Prostate gland (tissue), 2 donors: ENCODE measurements around the gene SLC17A4. TPM values are rescaled to one million over a fixed set of nuclear protein-coding genes. Genes with fewer than 3 reads are reported as not detected.

Experiments
- DNase-seq: peaks from one replicate; pipeline ENCODE4 v3.0.0-alpha.2; 2019; ENCODE audit warnings: low spot score
- H3K27ac ChIP-seq, 2 donors: fragments of 200-600 bp; sonication (generic); 2 replicates each; pipeline ENCODE4 v1.5.1; 2017 to 2019
- H3K27me3 ChIP-seq: fragments of 200-600 bp; sonication (generic); replicated peaks from 2 replicates; pipeline ENCODE4 v1.5.1; 2019; ENCODE audit not compliant: insufficient read depth
- H3K36me3 ChIP-seq, 2 donors: fragments of 200-600 bp; sonication (generic); 1 replicate in 1 of 2; 2 replicates in 1 of 2; pipeline versions ENCODE4 v1.5.1 to v1.8.1; 2017 to 2019
- H3K4me1 ChIP-seq: fragments of 200-600 bp; sonication (generic); replicated peaks from 2 replicates; pipeline ENCODE4 v1.5.1; 2019
- H3K4me3 ChIP-seq, 2 donors: fragments of 200-600 bp; sonication (generic); 2 replicates each; pipeline ENCODE4 v1.5.1; 2017 to 2019
- H3K9me3 ChIP-seq: fragments of 200-600 bp; sonication (generic); 2 replicates; pipeline ENCODE4 v1.5.1; 2017
- POLR2A ChIP-seq: fragments of 450-650 bp; IDR thresholded peaks from one replicate; pipeline ENCODE4 v1.6.1; 2016; ENCODE audit warnings: antibody characterized with exemption, mild to moderate bottlenecking
- POLR2AphosphoS5 ChIP-seq: sonication (generic); formaldehyde crosslinking; IDR thresholded peaks from one replicate; pipeline ENCODE4 v1.6.1; 2017; ENCODE audit warnings: antibody characterized with exemption
- WGBS: methylation state at CpG from one replicate; pipeline ENCODE4 v1.1.5; 2018; 5-methylcytosine and 5-hydroxymethylcytosine counted together
- intact Hi-C: fragments of 100-400 bp; cut with DNase I; formaldehyde crosslinking; loops from one replicate; pipeline ENCODE4 v1.14.2; 2022
- total RNA-seq, 2 donors: library from RNA; depleted of rRNA; stranded (reverse); fragments of >200 nt; gene quantifications; one replicate each; pipeline ENCODE4 v1.1.0, GENCODE V29; 2016
- TF ChIP-seq, protein P1 (sequence below), 4 experiments: fragments of 200-600 bp in 2 of 4; fragments of 450-650 bp in 2 of 4; sonication (generic) in 2 of 4; IDR thresholded peaks; 1 replicate in 3 of 4; 2 replicates in 1 of 4; pipeline ENCODE4 v1.5.1; 2016 to 2019; ENCODE audit warnings: antibody characterized with exemption in 4 of 4, mild to moderate bottlenecking in 2 of 4, moderate library complexity in 2 of 4

SLC17A4 gene
- total RNA-seq, 2 donors from 2014 or later = not detected

DNA sequence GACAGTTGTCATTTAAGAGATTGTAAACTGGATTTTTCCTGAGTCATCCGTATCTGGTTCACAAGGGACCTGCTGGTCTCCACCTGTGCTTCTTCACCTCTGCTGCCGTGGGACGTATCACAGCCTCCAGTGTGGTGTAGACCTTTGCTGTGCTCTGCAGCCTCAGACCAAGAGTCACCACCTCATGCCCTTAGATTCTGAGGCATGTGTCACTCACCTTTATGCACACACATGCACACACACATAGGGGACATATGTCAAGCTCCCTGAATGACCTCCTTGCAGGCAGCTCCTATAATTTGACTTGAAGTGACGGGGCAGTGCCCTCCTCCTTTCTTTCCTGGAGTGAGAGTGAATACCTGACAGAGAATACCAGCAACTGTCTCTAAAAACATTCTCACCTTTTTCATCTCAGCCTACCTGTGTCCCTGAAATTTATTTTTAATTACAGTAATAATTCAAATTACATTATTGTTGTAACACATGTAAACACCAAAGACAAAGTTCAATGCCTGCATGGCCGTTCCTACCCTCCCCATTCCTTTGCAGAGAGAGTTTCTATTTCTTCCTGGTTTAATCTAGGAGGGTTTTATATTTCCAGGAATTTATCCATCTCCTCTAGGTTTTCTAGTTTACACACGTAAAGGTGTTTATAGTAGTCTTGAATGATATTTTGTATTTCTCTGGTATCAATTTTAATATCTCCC is 3.5 kb downstream of the SLC17A4 start:
- H3K27me3 ChIP-seq = no peaks in the 10 kb centered on the region
- WGBS = 91% methylated on average over 4 of the region's 6 CpGs
- no peak overlapping the region for H3K4me3 ChIP-seq
- no peaks in the 10 kb centered on the region for H3K9me3 ChIP-seq
- intact Hi-C loops = no loop called here
- H3K36me3 ChIP-seq = no peaks in the 10 kb centered on the region
- no peak for DNase-seq
- TF ChIP-seq POLR2AphosphoS5 = no peak
- TF ChIP-seq, protein P1, sequence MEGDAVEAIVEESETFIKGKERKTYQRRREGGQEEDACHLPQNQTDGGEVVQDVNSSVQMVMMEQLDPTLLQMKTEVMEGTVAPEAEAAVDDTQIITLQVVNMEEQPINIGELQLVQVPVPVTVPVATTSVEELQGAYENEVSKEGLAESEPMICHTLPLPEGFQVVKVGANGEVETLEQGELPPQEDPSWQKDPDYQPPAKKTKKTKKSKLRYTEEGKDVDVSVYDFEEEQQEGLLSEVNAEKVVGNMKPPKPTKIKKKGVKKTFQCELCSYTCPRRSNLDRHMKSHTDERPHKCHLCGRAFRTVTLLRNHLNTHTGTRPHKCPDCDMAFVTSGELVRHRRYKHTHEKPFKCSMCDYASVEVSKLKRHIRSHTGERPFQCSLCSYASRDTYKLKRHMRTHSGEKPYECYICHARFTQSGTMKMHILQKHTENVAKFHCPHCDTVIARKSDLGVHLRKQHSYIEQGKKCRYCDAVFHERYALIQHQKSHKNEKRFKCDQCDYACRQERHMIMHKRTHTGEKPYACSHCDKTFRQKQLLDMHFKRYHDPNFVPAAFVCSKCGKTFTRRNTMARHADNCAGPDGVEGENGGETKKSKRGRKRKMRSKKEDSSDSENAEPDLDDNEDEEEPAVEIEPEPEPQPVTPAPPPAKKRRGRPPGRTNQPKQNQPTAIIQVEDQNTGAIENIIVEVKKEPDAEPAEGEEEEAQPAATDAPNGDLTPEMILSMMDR (IDR thresholded peaks at IDR 0.05) = no peak
- no peak for TF ChIP-seq POLR2A
- H3K27ac ChIP-seq = no peak overlapping the region
- H3K4me1 ChIP-seq = no peaks in the 10 kb centered on the region

DNA sequence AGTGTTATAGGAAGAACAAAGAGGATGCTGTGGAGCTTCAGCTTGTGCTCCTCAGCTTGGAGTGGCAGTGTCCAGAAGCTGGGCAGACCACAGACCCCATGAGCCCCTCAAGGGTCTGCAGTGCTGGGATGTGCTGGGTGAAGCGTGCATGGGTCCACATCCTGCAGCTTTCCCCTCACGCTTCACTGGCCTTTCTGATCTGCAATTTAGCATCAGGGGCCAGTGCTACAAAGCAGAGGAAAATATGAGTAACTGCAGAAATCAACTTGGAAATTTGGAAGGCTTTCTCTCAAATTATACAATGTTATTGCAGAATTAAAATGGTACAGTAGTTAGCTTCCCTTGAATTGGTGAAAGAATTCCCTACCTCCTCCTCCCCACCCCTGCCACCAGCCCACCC is 10.1 kb downstream of the SLC17A4 start:
- TF ChIP-seq, protein P1 (IDR thresholded peaks at IDR 0.05) = no peak
- TF ChIP-seq POLR2AphosphoS5 (no peak), POLR2A (no peak)
- WGBS = 98% methylated on average over 2 of the region's 2 CpGs
- no peak overlapping the region for H3K4me3 ChIP-seq
- H3K9me3 ChIP-seq = no peaks in the 10 kb centered on the region
- no peaks in the 10 kb centered on the region for H3K36me3 ChIP-seq
- no peak overlapping the region for H3K27ac ChIP-seq
- no peak for DNase-seq
- H3K4me1 ChIP-seq = no peaks in the 10 kb centered on the region
- H3K27me3 ChIP-seq = no peaks in the 10 kb centered on the region
- intact Hi-C loops = no loop called here

DNA sequence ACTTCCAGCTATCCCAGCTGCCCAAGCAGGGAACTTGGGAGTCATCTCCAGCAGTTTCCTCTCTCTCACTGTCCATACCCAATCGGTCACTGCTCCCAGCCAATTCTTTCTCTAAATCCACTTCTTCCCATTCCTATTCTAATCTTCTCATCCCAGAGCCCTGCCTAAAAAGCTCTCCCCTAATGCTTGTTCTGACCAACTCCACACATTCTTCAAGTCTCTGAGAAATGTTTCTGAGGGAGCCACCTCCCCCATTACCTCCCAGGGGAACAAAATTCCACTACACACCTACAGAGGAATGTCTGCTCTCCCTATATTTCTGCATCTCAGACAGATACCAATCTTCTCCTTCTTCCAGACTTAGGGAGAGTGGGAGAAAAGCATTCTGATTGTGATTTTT is 14.0 kb downstream of the SLC17A4 start:
- intact Hi-C loops = no loop called here
- Histone ChIP-seq H3K4me3 (no peak overlapping the region), H3K4me1 (no peaks in the 10 kb centered on the region), H3K27ac (no peak overlapping the region), H3K9me3 (no peaks in the 10 kb centered on the region), H3K27me3 (no peaks in the 10 kb centered on the region), H3K36me3 (no peaks in the 10 kb centered on the region)
- no peak for TF ChIP-seq POLR2A
- TF ChIP-seq POLR2AphosphoS5 = no peak
- TF ChIP-seq, protein P1 (IDR thresholded peaks at IDR 0.05) = no peak
- DNase-seq = no peak
- 79% methylated on average over 1 of the region's 1 CpG for WGBS

DNA sequence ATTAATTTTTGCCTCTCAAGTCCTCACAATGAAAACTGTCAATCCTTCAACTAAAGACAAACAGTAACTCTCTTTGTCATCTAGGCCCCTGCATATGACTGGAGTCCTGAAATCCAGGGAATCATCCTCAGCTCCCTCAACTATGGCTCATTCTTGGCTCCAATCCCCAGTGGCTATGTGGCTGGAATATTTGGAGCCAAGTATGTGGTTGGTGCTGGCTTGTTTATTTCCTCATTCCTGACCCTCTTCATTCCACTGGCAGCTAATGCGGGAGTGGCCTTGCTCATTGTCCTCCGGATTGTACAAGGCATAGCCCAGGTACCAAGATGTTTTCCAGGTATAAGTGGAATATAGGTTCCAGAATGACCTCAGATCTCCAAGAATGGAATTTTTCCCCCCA is 15.4 kb downstream of the SLC17A4 start:
- no peak for DNase-seq

More for the DNA sequence above, 15.4 kb downstream of the SLC17A4 start:
- no peaks in the 10 kb centered on the region for H3K9me3 ChIP-seq
- H3K36me3 ChIP-seq = no peaks in the 10 kb centered on the region
- no peaks in the 10 kb centered on the region for H3K4me1 ChIP-seq
- no peak overlapping the region for H3K4me3 ChIP-seq
- H3K27ac ChIP-seq = no peak overlapping the region
- H3K27me3 ChIP-seq = no peaks in the 10 kb centered on the region
- intact Hi-C loops = no loop called here
- 58% methylated on average over 2 of the region's 2 CpGs for WGBS
- TF ChIP-seq POLR2AphosphoS5 = no peak
- TF ChIP-seq, protein P1 (IDR thresholded peaks at IDR 0.05) = no peak
- TF ChIP-seq POLR2A = no peak
